GM10847 (cell line): ENCODE data around the gene COPS3.

Source experiments
- POLR2A ChIP-seq: IDR thresholded peaks from 2 replicates; pipeline ENCODE4 v1.6.1; 2011; ENCODE audit not compliant: insufficient read length; ENCODE audit errors: extremely low read depth

COPS3 gene

GRCh38 chr17:17231621-17232302 lies 49.3 kb downstream of the COPS3 start:
- TF ChIP-seq POLR2A: no peak

DNA sequence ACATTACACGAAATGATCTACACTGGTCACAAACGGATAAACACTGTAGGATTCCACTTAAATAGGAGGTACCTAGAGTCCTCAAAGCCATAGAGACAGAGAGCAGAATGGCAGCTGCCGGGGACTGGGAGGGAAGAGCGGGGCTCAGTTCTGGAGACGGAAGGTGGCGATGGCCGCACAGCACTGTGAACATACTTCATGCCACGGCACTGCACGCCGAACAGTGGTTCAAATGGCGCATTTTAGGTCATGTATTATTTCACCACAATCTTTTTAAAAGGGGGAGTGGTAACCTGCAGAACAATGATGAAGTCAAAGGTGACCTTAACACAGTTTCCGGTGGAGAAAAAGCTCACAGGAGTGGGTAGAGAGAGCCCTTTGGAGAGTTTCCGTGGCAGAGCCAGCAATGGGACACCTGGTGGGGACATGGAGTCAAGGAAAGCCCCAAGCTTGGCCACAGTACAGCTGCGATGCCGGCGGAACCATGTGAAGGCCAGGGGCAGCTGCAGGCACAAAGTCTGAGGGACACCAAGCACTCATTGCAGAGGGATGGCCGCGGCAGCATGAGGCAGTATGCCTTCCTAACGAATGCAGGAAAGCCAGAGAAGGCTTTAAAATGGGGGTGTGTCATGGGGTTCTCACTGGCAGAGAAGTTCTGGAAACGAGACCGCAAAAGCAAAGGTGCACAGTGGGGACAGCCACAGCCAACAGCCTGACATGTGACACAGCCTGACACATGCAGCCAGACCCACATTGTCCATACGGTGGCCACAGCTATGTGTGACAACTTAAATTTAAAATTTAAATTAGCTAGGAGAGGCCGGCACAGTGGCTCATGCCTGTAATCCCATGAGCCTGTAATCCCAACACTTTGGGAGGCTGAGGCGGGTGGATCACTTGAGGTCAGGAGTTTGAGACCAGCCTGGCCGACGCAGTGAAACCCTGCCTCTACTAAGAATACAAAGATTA lies 51.3 kb downstream of the COPS3 start:
- no peak for TF ChIP-seq POLR2A

DNA sequence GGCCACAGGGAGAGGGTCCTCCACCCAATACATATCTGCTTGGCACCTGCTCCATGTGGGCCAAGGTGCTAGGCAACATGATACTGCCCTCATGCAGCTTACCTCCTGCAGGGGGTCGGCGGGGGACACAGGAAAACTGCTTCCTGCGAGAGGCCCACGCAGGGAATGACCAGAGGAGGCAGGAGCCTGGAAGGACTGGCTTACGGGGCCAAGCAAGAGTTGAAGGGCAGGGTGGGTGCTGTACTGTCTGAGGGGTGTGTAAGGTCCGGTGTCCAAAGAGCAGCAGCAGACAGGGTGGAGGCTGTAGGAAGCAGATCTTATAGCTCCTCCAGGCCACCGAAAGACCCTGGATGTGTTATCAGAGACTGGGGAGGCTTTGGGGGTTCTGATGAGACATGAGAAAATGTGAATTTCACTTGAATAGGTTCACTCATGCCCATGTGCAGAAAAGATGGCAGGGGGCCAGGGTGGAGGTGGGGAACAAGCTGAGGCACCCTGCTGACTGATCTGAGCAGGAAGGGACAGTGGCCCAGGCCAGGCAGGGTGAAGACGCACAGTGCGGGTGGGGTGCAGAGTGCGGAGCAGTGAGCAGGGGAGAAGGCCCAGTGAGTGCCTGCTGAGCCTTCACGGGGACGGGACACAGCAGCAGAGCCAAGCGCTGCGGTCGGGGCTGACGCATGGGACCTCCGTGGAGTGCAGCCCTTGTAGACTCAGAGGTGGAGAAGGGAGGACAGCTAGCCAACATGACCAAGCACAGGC lies 52.3 kb downstream of the COPS3 start:
- TF ChIP-seq POLR2A: no peak

DNA sequence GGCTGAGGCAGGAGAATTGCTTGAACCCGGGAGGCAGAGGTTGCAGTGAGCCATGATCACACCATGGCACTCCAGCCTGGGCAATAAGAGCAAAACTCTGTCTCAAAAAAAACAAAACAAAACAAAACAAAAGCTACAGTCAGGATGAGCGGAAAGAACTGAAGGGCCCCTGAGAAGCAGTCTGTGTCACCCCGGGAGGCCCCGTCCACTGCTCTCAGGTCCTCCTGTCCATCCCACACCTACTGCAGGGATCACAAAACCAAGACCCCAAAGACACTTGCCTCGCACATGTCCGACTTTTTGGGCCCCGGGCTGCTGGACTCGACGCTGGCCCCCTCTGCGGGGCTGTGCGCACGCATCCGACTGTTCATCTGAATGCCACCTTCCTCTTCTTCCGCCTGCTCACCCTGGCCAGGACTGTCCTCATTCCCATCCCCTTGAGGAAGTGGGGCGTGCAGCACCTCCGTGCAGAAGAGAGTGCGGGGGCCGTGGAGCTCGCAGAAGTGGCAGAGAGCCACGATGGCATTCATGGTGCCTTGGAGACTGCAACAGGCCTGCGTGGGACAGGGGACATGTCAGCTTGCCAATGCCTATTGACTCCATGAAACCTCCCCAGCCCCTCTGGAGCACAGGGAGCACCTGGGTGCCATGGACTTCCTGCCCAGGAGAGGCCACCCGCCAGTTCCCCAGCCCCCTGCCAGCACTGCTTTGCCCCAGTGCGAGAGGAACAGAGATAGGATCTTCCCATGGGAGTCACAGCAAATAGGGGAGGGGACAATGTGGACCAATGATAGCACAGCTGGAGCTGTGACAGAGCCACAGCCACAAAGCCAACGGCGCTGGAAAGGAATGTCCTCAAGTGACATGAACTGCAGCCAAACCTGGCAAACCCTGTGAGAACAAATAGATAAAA lies 53.2 kb downstream of the COPS3 start:
- TF ChIP-seq POLR2A: no peak

DNA sequence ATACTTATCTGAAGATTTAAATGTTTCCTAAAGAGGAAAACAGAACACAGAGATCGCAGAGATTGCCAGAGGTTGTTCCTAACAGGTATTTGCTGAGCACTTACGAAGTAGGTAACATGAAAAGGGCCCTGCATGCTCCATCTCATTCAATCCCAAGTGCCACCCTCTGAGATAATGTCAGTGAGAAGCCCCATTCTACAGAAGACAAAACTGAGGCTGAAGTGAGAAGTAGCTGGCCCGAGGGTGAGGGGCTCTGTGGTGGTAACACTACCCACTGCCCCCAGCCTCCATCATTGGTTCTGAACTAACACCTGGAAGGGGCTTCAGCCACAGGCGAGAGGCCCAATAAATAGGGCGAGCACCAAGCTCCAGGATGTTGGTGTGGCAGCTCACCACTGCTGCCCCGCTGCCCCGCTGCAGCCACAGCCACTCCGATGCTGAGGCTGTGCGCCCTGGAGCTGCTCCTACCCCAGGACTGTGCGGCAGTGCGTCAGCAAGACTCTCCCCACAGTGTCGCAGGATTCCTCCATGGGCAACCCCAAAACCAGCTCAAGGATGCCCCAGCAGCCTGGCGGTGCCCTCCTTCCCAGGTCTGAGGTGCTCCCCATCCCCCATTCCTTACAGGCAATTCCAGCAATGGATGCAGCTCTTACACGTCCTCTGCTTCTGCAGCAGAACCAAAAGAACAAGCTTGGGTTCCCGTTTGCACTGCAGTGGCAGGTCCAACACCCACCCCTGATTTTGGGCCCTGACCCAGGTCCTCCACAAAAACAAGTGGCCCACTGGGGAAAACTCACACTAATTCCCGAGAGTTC lies 54.4 kb downstream of the COPS3 start:
- TF ChIP-seq POLR2A: no peak

- no peak for TF ChIP-seq POLR2A
These were observed 55.1 kb downstream of the COPS3 start for GRCh38 chr17:17225901-17226300.

DNA sequence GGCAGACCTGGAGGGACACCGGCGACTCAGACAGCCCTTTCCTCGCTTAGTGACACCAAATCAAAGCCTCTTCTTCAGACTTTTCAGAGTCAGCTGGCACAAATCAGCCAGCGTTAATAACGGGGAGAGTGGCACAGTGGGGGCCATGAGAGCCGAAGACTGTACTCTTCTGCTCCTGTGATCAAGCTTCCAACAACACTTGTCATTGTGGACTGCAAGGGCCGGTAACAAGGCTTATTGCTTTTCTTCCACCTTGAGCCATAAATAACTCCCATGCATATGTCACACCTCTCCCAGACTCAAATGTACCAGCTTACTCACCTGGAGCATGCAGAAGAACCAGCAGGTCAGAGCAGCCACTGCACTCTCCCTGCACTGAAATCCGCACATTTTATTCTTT lies 56.9 kb downstream of the COPS3 start:
- TF ChIP-seq POLR2A: no peak

- TF ChIP-seq POLR2A: no peak
These were observed 57.3 kb downstream of the COPS3 start for GRCh38 chr17:17223736-17224135.

- TF ChIP-seq POLR2A: no peak
These were observed 59.7 kb downstream of the COPS3 start for GRCh38 chr17:17221329-17221728.

DNA sequence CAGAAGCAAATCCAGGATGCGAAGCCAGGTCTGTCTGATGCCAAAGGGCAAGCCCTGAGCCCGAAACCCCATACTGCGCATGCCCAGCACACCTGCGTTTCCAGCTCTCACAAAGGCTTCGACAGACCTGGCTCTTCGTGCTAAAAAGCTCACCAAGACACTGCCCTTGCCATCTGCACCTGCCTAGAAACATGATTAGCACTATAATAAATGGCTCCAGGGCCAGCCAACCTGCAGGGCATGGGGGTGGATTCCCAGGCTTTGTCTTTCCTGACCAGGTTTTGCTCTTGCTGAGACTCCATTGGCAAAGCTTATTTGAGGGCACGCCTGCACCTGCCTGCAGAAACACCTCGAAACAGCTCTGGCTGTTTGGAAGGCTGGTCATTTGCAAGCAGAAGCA lies 60.5 kb downstream of the COPS3 start:
- TF ChIP-seq POLR2A: no peak

DNA sequence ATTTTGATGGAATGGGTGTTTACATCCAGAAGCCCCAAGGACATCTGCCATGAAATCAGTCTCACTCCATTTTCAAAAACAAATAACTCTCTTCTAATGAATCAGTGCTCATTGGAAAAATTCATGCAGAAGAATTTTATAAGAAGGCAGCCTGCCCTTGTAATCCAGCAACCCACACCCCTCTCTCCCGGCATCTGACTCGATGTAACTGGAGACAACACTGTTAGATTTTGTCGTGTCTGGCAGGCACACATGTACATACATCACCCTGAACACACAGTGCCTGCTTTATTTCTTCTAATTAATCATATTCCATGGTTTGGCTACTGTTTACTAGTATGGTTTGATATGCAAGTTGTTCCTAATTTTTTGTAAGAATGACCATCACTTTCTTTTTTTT lies 63.1 kb downstream of the COPS3 start:
- TF ChIP-seq POLR2A: no peak

DNA sequence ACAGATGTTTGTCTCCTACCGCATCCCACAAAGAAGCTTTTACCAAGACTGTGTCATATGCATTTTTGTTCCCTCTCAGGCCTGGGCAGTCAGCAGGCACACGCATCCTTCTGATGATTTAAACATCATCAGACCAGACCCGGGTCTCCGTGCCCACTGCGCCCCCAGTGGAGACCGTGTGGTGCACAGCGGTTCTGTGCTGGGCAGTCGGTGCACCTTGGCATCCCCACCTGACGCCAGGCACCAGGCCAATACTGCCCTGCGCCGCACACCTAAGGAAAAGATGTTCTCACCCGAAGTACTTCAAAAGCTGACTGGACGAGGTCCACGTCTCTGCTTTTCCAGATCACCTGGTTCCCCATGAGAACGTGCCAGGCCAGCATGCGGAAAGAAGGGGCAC lies 64.3 kb downstream of the COPS3 start:
- TF ChIP-seq POLR2A: no peak

- TF ChIP-seq POLR2A: no peak
These were observed 64.8 kb downstream of the COPS3 start for GRCh38 chr17:17216236-17216635.

DNA sequence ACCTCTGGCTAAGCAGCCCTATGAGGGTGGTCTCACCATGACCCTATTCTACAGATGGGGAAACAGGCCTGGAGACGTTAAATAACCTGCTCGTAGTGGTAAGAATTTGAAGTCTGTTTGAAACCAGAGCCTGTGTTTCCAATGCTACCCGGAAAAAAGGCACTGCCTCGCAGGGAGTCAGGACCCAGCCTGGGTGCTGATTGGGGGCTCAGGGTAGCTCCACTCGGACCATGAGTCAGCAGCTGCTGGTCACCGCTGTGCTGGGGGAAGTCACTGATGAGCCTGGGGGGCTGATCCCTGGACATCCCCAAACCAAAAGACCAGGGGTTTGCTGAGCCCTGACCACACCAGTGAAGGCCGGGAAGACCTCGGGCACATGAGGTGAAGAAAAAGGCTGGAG lies 65.5 kb downstream of the COPS3 start:
- TF ChIP-seq POLR2A: no peak
